GM12875 (cell line): Measurements from ENCODE around the gene REXO1.

Experiments
- H3K4me3 ChIP-seq: one replicate; pipeline ENCODE4 v1.5.1; 2011; ENCODE audit warnings: low read depth, low read length, control low read depth
- CTCF ChIP-seq: IDR thresholded peaks from 2 replicates; pipeline ENCODE4 v1.5.1; 2011; ENCODE audit warnings: low read depth, mild to moderate bottlenecking, control low read depth, inconsistent platforms, low read length, moderate library complexity, borderline replicate concordance; ENCODE audit not compliant: insufficient read depth

Gene REXO1

GRCh38 chr19:1837222-1837565 is 11.1 kb downstream of the REXO1 start:
- H3K4me3 ChIP-seq, result no peak overlapping the region
- TF ChIP-seq CTCF, result no peak

GRCh38 chr19:1836458-1837221 is 11.6 kb downstream of the REXO1 start:
- no peak overlapping the region for H3K4me3 ChIP-seq
- TF ChIP-seq CTCF, result no peak

GRCh38 chr19:1833540-1833939 is 14.7 kb downstream of the REXO1 start:
- no peak for TF ChIP-seq CTCF
- H3K4me3 ChIP-seq, result no peak overlapping the region

- TF ChIP-seq CTCF, result no peak
- H3K4me3 ChIP-seq, result no peak overlapping the region
Observed at GRCh38 chr19:1832046-1832663, 16.1 kb downstream of the REXO1 start.

- no peak overlapping the region for H3K4me3 ChIP-seq
- TF ChIP-seq CTCF, result no peak
Observed at GRCh38 chr19:1830978-1831377, 17.3 kb downstream of the REXO1 start.

- H3K4me3 ChIP-seq, result no peak overlapping the region
- TF ChIP-seq CTCF, result no peak
Observed at GRCh38 chr19:1830568-1830967, 17.7 kb downstream of the REXO1 start.

GRCh38 chr19:1829958-1830357 is 18.3 kb downstream of the REXO1 start:
- H3K4me3 ChIP-seq, result no peak overlapping the region
- TF ChIP-seq CTCF, result no peak
